NCI-H524 treated with DMSO at 0.1 percent for 48 hours (cell line): ENCODE results near the gene CANT1.
"Not testable (repeated sequence)": the region's sequence is repeated elsewhere in the genome, so short reads cannot be mapped to it uniquely, and the experiment has no call there.

Experiments
- DNase-seq: peaks from one replicate; lab custom pipeline; 2025; lab: John Stamatoyannopoulos, UW

The CANT1 gene

DNA sequence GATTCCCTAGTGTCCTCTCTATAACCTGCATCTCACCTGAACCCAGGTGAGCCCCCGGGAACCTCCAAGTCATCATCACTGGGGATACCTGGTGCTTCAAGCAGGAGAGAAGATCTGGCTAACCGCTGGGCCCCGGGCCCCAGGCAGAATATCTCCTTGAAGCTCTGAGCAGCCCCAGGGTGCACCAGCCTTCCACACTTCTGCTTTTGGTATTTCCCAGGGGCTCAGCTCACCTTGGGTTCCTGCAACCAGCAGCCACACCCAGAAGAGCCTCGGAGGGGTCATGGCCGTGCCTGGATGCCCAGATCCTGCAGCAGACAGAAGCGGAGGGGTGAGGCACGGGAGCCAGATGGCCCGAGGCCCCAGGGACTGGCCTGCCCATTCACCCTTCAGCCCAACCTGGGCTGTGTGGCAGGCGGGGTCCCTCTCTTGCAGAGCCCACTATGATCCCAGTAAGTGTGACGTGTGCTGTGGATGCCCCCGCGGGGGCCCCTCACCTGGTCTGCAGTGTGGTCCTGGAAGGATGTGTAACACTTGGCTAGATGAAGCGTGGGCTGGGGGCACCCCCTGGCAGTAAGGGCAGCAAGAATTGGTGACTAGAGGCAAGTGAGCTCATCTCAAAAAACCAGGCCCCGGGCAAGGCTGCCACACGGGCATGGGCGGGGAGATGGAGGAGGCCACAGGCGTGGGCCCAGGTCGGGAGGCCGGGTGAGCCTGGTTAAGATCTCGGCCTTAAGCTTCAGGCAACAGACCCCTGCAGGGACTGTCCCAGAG is 32.5 kb downstream of the CANT1 start:
- no peak for DNase-seq

DNA sequence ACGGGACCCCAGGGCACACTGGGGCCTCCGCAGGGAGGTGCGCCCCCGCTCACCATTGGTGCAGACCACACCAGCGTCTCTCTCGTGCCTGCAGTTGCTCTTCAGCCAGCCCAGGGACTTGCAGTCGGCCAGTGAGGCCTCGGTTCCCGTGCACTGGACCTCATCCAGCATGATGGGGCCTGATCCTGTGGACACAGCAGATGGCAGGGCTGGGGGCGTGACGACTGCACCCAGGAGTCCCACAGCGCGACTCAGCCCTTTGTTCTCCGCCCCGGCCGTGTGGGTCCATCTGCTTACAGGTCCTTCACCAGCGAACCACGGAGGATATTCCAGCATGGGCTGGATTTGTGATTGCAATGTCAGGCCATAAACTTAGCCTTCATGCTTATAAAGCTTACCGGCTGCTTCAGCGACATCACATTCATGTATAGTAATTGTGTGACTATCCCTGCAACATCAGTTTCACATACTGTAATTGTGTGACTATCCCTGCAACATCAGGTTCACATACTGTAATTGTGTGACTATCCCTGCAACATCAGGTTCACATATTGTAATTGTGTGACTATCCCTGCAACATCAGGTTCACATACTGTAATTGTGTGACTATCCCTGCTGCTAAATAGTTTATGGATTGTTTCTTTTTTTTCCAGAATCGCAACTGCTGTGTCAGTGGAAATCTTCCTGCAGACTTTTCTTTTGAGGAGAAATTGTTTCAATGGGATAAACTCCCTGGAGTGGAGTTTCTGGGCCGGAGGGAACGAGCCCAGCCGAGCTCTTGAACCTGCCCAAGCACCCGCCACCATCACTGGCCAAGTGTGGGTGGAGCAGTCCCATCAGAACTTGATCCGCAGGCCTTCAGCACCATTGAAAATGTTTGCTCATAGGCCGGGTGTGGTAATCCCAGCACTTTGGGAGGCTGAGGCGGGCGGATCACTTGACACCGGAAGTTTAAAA is 34.7 kb downstream of the CANT1 start:
- peak; percentile 92 for DNase-seq

DNA sequence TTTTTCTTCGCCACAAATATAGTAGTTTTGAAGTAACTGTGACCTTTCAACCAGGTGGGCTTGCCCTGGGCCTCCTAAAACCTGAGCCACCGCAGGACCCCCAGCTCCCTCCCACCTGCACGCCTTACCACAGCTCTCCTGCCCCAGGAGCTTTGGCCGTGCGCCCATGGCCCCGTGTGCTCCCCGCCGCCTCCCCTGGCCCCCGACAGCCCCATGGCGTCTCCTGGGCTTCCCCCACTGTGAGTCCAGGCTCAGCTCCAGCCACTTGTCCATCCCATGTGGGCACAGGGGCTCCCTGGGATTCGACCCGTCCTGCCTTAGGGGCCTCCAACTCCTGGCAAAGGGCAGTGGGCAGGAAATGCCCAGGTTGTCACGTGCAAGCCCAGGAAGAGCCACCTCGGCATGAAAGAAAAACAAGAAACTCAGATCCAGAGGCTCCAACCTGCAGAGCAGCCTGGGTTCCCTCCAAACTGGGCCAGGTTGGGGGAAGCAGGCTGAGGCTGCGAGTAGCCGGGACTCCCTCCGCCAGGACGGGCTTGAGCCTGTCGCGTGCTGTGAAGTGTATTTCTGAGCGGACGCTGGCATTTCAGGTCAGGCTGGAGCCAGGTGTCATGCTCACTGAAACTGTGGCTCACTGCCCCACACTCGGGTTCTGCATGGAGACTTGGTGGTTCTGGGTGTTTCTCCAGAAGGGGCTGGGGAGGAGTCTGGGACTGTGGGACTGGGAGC is 35.6 kb downstream of the CANT1 start:
- DNase-seq: no peak

DNA sequence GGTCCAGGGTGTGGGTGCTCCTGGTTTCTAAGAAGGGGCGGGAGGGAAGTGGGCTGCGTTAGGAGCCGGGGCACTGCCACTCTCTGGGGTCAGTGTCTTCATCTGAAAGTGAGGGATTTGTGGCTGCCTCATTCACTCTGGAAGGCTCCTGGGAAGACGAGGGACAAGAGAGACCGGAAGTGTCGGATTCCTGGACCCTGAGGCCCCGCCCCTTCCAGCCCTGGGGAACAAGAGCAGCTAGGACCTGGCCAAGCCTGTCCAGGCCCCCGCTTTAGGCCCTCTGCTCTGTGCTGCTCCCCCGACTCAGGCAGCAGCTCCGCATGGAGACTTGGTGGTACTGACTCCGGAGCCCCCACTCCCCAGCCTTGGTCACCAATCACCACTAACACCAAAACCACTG is 36.4 kb downstream of the CANT1 start:
- no peak for DNase-seq

DNA sequence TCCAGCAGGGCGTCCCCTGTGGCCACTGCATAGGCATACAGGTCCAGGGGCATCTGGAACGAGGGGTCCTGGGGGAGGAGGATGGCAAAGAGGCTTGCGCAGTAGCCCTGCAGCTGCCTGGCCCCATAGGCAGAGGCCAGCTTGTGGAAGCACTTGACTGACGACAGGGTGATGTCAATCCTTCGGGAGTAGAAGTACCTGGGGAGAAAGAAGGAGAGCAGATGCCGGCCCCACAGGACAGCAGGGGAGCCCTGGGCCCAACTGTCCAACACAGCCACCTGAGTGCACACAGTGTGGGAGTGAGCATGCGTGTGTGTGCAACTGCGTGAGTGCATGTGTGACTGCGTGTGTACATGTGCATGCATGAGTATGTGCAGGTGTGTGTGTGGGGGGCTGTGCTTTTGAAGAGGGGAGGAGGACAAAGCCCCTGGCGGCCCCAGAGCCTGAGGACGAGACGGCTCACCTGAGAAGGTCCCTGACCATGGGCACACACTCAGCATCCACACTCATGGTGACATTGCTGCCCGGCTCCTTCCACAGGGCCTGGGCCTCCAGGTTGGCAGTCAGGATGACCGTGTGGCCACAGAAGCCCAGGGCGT is 37.0 kb downstream of the CANT1 start:
- DNase-seq: peak; percentile 74

DNA sequence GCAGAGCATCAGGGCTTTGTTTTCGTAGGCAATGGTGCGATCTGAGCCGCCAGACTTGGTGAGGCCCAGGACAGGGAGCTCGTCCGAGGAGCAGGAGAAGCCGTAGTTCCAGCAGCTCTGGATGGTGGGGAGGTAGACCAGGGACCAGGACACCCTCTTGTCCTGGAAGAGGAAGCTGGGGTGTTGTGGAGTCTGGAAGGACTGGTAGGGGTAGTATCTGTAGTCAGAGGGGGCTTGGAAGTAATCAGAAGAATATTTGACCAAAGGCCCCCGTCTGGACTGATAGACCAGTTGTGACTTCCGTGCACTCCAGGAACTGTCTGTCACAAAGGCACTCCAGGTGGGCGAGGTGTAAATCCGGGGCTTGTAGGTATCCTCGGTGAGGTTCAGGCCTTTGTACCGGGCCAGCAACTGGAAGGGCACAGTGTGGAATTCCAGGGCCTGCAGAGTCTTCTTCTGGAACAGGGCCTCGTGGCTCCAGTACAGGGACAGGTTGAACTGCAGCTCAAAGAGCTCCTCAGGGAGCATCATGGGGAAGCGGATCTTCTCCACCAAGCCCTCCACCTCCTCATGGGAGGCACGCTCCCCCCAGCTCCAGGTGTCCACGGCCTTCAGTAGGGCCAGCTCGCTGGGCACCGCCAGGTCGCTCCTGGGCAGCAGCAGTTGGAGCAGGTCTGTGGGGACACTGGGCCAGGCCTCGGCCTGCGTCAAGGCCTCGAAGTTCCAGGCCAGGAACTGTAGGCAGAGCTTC is 37.6 kb downstream of the CANT1 start:
- DNase-seq: no peak

DNA sequence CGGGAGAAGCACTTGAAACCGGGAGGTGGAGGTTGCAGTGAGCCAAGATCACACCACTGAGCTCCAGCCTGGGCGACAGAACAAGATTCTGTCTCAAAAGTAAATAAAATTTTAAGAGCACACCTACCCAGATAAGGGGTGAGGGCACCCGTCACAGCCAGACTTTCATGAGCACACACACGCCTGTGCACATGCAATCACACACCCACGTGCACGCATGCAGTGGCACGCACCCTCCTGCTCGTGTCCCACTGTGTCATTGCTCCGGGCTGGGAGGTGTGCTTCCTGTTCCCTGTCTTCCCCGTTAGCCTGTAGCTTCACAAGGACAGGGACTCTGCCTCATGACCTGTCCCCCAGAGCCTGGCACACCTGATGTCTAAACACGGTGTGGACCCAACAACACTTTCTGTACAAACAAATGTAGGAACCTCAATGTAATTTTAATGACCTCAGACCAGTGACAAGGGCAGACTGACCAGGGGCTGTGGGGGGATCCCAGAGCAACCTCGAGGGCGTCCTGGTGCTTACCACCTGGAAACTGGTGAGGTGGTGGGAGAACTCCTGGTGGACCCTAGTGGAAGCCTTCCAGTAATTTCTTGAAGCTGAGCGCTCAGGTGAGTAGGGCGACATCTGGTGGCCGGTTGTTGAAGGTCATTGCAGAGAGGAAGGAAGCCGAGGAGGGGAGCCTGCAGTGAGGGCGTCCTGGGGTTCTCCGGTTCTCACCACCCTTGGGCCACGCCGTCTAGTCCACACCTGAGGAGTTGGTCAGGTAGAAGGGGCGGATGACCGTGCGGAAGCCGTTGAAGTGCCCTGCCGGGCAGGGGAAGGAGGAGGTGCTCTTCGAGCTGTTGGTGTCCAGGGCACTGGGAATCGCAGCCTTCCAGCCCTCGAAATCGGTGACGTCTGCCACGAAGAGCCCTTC is 38.5 kb downstream of the CANT1 start:
- no peak for DNase-seq

DNA sequence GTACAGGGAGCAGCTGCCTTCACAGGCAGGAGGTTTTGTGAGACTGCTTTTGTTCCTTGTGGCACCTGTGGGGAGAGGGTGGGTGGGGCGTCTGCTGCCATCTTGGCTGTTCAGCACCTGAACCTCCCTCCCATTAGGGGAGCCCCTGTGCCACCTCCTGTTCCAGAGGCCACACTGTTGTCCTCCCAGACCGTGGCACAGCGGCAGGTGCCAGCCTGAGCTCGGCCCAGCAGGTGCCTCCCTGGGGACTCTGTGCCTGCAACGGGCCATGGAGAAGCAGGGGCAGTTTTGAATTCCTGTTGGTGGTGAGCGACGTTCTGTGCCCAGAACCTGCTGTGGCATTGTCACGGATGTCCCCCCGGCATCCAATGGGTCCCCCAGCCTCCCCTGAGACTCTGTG is 39.7 kb downstream of the CANT1 start:
- DNase-seq: no peak

DNA sequence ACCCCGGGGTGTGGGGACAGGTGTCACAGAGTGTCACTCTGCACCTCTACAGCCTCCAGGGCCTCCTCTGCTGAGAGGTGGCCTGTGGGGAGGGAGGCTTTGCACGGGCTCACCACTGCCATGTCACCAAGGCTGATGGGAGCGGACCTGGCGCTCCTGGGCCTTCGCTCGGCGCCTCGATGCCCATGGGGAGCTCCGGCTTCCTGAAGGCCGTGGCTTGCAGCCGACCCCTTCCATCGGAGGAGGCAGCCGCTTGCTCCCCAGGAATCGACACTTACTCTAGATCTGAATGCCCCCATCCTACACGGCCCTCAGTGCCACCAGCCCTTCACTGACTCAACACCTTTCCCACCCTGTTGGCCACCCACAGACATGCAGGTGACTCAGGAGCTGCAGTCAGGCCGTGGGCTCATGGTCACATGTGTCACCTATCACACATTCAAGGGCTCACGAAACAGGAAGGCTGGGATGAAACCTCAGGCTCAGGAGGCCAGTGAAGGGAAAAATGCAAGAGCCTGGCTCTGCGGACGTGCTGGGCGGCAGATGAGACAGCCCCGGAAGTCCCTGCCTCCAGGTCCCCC is 41.7 kb downstream of the CANT1 start:
- no peak for DNase-seq

DNA sequence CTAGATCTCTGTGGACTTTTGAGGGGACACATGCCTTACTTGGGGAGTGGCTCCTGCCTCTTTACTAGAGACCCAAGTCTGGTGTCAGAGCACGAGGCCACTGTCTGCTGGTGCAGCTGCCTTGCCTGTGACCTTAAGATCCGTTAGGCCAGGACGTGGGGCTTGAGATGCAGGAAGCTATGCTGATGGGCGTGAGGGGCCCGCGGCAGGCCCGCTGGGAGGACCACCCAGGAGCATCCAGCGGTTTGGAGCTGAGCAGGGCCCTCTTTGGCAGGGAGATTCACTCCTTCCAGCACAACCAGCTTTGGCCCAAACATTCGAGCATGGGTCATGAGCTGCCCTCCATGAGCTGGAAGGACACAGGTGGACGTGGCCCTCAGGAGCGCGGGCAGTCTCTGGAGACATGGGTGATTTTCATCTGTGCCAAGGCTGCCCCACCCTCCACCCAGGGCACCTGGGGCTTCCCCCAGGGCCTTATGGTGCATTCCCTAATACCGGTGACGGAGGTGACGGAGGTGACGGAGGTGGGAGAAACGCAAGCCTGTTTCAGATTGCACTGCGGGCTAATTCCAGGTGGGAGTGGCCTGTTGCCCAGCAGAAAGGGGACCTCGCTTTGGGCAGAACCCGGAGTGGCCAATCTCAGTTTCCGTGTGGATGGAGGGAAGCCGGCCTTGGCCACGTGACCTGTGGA is 42.5 kb downstream of the CANT1 start:
- DNase-seq: no peak

DNA sequence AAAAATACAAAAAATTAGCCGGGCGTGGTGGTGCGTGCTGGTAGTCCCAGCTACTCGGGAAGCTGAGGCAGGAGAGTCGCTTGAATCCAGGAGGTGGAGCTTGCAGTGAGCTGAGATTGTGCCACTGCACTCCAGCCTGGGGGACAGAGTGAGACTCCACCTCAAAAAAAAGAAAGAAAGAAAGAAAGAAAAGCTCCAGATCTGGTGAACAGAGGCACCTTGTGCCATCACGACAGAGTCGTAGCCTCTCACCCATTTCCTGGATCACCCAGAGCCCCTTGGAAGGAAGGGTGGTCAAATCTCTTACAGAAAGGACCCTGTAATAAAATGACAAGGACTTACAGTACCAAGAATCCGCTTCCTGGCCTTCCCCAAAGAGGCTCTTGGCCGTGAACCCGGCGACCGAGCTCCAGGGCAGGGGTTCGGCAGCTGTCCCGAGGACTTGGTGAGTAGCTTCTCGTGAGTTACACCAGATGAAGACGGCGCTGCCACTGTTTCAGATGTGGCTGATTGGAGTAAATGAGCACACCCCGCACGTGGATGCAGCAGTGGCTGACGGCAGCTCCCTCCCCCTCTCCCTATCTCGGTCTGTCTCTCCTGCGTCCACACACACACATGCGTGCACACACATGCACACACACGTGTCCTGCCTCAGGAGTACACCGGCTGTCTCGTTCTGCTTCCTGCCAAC is 43.3 kb downstream of the CANT1 start:
- no peak for DNase-seq

DNA sequence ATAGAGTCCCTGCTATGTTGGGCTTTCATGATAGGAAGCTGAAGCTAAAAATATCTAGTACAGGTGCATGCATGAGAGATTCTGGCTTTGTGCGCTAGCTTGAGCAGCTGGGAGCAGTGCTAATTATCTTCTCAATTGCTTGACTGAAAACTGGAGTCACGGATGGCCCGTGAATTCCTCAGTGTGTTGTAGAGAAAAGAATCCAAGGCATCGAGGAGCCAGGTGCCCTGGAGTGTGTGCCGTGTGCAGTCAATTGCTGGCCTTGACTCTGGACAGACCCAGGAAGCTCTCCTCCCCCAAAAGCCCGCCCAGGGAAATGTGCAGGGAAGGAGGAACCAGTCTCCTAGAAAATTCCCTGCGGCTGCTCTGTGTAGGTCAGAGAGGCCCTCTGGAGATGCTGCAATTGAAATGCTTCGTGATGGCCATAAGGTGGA is 44.1 kb downstream of the CANT1 start:
- DNase-seq: no peak

DNA sequence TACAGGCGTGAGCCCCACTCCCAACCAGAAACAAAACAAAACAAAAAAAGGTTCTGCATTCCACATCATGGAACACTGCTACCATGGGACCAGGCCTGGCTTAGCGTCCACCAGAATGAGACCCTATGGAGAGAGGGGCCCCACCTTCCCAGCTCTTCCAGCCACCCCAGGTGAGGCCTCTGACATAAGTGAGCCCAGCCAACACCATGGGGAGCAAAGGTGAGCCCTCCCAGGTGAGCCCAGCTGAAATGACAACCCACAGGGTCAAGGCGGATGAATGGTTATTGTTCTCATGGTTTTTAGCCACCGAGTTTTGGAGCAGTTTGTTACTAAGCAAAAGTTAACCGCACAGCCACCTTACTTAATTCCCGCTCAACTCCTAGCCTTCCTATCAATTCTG is 46.2 kb downstream of the CANT1 start:
- no peak for DNase-seq

DNA sequence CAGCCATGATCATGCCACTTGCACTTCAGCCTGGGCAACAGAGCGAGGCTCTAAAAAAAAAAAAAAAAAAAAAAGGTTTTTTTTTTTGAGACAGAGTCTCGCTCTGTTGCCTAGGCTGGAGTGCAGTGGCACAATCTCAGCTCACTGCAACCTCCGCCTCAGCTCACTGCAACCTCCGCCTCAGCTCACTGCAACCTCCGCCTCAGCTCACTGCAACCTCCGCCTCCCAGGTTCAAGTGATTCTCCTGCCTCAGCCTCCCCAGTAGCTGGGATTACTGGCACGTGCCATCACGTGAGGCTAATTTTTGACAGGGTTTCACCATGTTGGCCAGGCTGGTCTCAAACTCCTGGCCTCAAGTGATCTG is 46.6 kb downstream of the CANT1 start:
- DNase-seq: not testable (repeated sequence)

DNA sequence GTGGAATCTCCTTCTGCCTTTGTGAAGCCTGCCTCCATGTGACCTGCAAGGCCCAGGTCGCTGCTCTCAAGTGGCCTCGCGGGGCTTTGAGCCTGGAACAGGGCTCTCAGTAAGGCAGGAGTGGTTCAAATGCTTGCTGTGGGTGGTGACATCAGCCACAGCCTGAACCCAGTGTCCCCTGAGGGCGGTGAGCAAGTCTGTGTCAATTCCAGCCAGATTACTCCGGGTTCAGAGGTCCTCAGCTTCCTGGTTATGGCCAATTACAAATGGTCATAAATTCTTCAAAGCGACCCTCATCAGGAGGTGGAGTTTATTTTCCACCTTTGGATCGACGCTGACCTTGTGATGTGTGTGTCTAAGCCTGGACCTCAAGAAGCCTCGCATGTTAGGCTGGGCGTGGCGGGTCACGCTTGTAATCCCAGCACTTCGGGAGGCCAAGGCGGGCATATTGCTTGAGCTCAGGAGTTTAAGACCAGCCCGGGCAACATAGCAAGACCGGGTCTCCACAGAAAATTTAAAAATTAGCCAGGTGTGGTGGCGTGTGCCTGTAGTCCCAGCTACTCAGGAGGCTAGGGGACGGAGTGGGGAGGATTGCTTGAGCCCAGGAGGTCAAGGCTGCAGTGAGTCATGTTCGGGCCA is 47.1 kb downstream of the CANT1 start:
- no peak for DNase-seq

DNA sequence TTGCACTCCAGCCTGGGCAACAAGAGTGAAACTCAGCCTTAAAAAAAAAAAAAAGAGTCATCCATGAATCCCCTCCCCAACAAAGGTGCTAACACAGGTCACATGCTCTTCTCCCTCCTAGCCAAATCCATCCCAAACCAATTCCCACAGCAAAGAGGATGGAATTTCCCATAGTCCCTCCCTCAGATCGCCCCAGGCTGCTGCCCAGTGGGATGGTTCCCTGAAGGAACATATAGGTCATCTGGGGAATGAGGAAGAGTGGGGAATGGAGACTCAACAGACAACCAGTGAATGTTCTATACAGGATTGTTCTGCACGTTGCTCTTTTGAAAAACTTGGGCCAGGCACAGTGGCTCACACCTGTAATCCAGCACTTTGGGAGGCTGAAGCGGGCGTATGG is 48.0 kb downstream of the CANT1 start:
- DNase-seq: no peak

DNA sequence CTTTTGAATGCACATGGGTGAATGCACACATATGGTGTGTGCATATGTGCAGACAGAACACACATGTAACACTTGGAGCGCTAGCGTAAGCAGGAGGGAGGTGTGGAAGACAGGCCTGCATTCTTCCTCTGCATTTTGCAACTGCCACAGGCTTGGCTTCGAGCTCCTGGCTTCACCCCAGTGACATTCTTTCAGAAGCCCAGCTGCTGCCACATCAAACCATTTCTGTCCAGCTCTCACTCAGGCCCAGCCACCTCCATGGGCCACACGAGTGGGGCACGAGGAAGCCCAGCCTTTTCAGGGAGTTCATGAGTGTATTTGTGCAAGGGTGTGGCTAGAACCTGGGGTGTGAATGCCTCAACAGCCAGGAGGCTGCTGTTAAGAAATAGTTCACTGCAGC is 48.6 kb downstream of the CANT1 start:
- DNase-seq: no peak

DNA sequence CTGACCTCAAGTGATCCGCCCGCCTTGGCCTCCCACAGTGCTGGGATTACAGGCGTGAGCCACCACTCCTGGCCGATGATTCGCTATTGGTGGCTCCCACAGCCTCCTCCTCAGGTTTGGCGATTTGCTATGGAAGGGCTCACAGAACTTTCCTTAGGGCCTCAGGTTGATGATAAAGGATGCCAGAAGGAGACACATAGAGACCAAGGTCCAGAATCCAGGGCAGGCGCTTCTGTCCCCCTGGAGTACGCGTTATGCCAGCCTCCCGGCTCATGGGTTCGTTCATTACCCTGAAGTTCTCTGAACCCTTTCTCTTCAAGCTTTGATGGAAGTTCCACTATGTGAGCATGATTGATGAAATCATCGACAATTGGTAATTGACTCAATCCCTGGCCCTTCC is 49.8 kb downstream of the CANT1 start:
- DNase-seq: no peak
